Neuronal stem cell (in vitro differentiated cells): ENCODE data around the gene SHROOM3.

ENCODE experiments used
- DNase-seq: peaks from one replicate; pipeline ENCODE4 v3.0.0-alpha.2; 2013; ENCODE audit warnings: low spot score
- H2AFZ ChIP-seq: one replicate; pipeline ENCODE4 v1.6.1; 2013; ENCODE audit warnings: mild to moderate bottlenecking, low read length, inconsistent platforms
- H2AK5ac ChIP-seq: 2 replicates; pipeline ENCODE4 v1.6.1; 2013; ENCODE audit warnings: low read depth, mild to moderate bottlenecking, inconsistent platforms, low read length, moderate library complexity, mixed read lengths
- H2BK120ac ChIP-seq: 2 replicates; pipeline ENCODE4 v1.6.1; 2013; ENCODE audit warnings: low read depth, mild to moderate bottlenecking, inconsistent platforms, low read length, moderate library complexity, mixed read lengths
- H2BK12ac ChIP-seq: one replicate; pipeline ENCODE4 v1.6.1; 2013; ENCODE audit warnings: low read length, inconsistent platforms
- H2BK15ac ChIP-seq: 2 replicates; pipeline ENCODE4 v1.6.1; 2013; ENCODE audit warnings: mild to moderate bottlenecking, low read length, inconsistent platforms, mixed read lengths
- H2BK5ac ChIP-seq: one replicate; pipeline ENCODE4 v1.6.1; 2013; ENCODE audit warnings: inconsistent platforms, mild to moderate bottlenecking, low read length, moderate library complexity
- H3K14ac ChIP-seq: one replicate; pipeline ENCODE4 v1.6.1; 2013; ENCODE audit warnings: low read length, inconsistent platforms
- H3K18ac ChIP-seq: 2 replicates; pipeline ENCODE4 v1.6.1; 2013; ENCODE audit warnings: low read length, inconsistent platforms
- H3K23ac ChIP-seq: 2 replicates; pipeline ENCODE4 v1.6.1; 2013; ENCODE audit warnings: low read depth, mild to moderate bottlenecking, mixed read lengths, low read length, inconsistent platforms; ENCODE audit not compliant: poor library complexity
- H3K27ac ChIP-seq: replicated peaks from 3 replicates; pipeline ENCODE4 v1.5.1; 2013; ENCODE audit warnings: low read length, inconsistent platforms
- H3K27me3 ChIP-seq, 3 experiments: 2 replicates each; pipeline ENCODE4 v1.6.1; 2013; ENCODE audit warnings: low read length in 3 of 3, mild to moderate bottlenecking in 2 of 3, inconsistent platforms in 1 of 3, low read depth in 1 of 3, mixed read lengths in 1 of 3, moderate library complexity in 1 of 3; ENCODE audit not compliant: control insufficient read depth in 3 of 3, insufficient read depth in 3 of 3
- H3K36me3 ChIP-seq, 2 donors: replicated peaks in 1 of 2; 2 replicates each; pipeline ENCODE4 v1.6.1; 2013; ENCODE audit warnings: low read length in 2 of 2; ENCODE audit not compliant: control insufficient read depth in 2 of 2, insufficient read depth in 2 of 2
- H3K4ac ChIP-seq: 2 replicates; pipeline ENCODE4 v1.6.1; 2013; ENCODE audit warnings: inconsistent platforms, mild to moderate bottlenecking, low read length, moderate library complexity
- H3K4me1 ChIP-seq, 2 donors: 1 replicate in 1 of 2; 2 replicates in 1 of 2; pipeline ENCODE4 v1.6.1; 2013; ENCODE audit warnings: low read length in 2 of 2, low read depth in 1 of 2; ENCODE audit not compliant: control insufficient read depth in 2 of 2, insufficient read depth in 1 of 2
- H3K4me2 ChIP-seq: one replicate; pipeline ENCODE4 v1.6.1; 2013; ENCODE audit warnings: mild to moderate bottlenecking, low read length, inconsistent platforms; ENCODE audit not compliant: insufficient read depth, poor library complexity, severe bottlenecking
- H3K4me3 ChIP-seq, 2 donors: 2 replicates each; pipeline ENCODE4 v1.5.1; 2013; ENCODE audit warnings: low read length in 2 of 2, mild to moderate bottlenecking in 2 of 2, inconsistent platforms in 1 of 2, moderate library complexity in 1 of 2
- H3K79me1 ChIP-seq: one replicate; pipeline ENCODE4 v1.6.1; 2013; ENCODE audit warnings: low read depth, mild to moderate bottlenecking, inconsistent platforms, low read length, moderate library complexity
- H3K9ac ChIP-seq: one replicate; pipeline ENCODE4 v1.6.1; 2013; ENCODE audit warnings: mild to moderate bottlenecking, low read depth, low read length, inconsistent platforms; ENCODE audit not compliant: poor library complexity
- H3K9me3 ChIP-seq, 2 donors: replicated peaks in 1 of 2; 2 replicates each; pipeline versions ENCODE3 to v1.6.1; 2013; ENCODE audit warnings: low read length in 2 of 2, mild to moderate bottlenecking in 2 of 2, inconsistent platforms in 1 of 2, low read depth in 1 of 2, mixed read lengths in 1 of 2, moderate library complexity in 1 of 2; ENCODE audit not compliant: control insufficient read depth in 2 of 2, insufficient read depth in 1 of 2
- H4K8ac ChIP-seq: one replicate; pipeline ENCODE4 v1.6.1; 2013; ENCODE audit warnings: low read depth, mild to moderate bottlenecking, inconsistent platforms, low read length, moderate library complexity
- H4K91ac ChIP-seq: one replicate; pipeline ENCODE4 v1.6.1; 2013; ENCODE audit warnings: low read length, low read depth, mild to moderate bottlenecking, inconsistent platforms; ENCODE audit not compliant: poor library complexity
- WGBS, 2 donors: extraction: QIAGEN DNeasy Blood & Tissue Kit; methylation state at CpG; one replicate each; pipeline ENCODE4 v1.1.7; 2013; ENCODE audit warnings: missing lambda C conversion rate in 2 of 2, mixed read lengths in 1 of 2; ENCODE audit not compliant: insufficient read length in 2 of 2, insufficient replicate concordance in 1 of 2; ENCODE audit errors: extremely low coverage in 2 of 2; 5-methylcytosine and 5-hydroxymethylcytosine counted together

SHROOM3 gene

GRCh38 chr4:76738086-76738931 is 303.3 kb downstream of the SHROOM3 start:
- peaks cover 23 to 95% of the 10 kb centered on the region in 2 donors for H3K36me3 ChIP-seq
- H2BK120ac ChIP-seq, result no peak overlapping the region
- no peak overlapping the region for H2BK12ac ChIP-seq
- no peak overlapping the region for H3K18ac ChIP-seq
- H3K14ac ChIP-seq, result no peak overlapping the region
- H3K27ac ChIP-seq, result no peak overlapping the region
- H3K9ac ChIP-seq, result no peak overlapping the region
- H2BK5ac ChIP-seq, result no peak overlapping the region
- H3K4ac ChIP-seq, result no peak overlapping the region
- H2BK15ac ChIP-seq, result no peak overlapping the region
- H3K27me3 ChIP-seq, result no peaks in the 10 kb centered on the region
- no peak overlapping the region for H2AFZ ChIP-seq
- H3K4me2 ChIP-seq, result no peak overlapping the region
- H2AK5ac ChIP-seq, result no peak overlapping the region
- no CpG with 5 or more reads among the region's 5 CpGs for WGBS, 2 donors
- no peak for DNase-seq
- no peak overlapping the region for H4K8ac ChIP-seq
- H4K91ac ChIP-seq, result no peak overlapping the region
- peaks cover 6% of the 10 kb centered on the region for H3K79me1 ChIP-seq
- no peak overlapping the region for H3K4me3 ChIP-seq
- no peaks in the 10 kb centered on the region for H3K9me3 ChIP-seq
- H3K23ac ChIP-seq, result no peak overlapping the region
- peaks cover 3 to 4% of the 10 kb centered on the region in 2 donors for H3K4me1 ChIP-seq

- Histone ChIP-seq H3K9ac (no peak overlapping the region), H3K4ac (no peak overlapping the region), H3K23ac (no peak overlapping the region), H3K4me3 (no peak overlapping the region), H2AK5ac (no peak overlapping the region), H2BK5ac (no peak overlapping the region), H4K91ac (no peak overlapping the region), H3K14ac (no peak overlapping the region), H2BK120ac (no peak overlapping the region), H3K4me2 (no peak overlapping the region), H3K36me3 (peaks cover 23 to 95% of the 10 kb centered on the region in 2 donors), H2BK15ac (no peak overlapping the region), H2AFZ (no peak overlapping the region), H4K8ac (no peak overlapping the region), H2BK12ac (no peak overlapping the region), H3K79me1 (peaks cover 6% of the 10 kb centered on the region), H3K4me1 (peaks cover 3 to 8% of the 10 kb centered on the region in 2 donors), H3K18ac (no peak overlapping the region), H3K27ac (no peak overlapping the region), H3K27me3 (no peaks in the 10 kb centered on the region), H3K9me3 (no peaks in the 10 kb centered on the region)
- DNase-seq, result no peak
- no CpG with 5 or more reads among the region's 24 CpGs for WGBS, 2 donors
Measured at GRCh38 chr4:76740192-76740591, 305.2 kb downstream of the SHROOM3 start.

GRCh38 chr4:76740866-76741662 is 306.0 kb downstream of the SHROOM3 start:
- Histone ChIP-seq H2AFZ (no peak overlapping the region), H3K27ac (no peak overlapping the region), H3K9me3 (no peaks in the 10 kb centered on the region), H3K4me3 (no peak overlapping the region), H3K4ac (no peak overlapping the region), H2BK5ac (peak overlapping the region; percentile 58), H3K9ac (no peak overlapping the region), H3K79me1 (peaks cover 6% of the 10 kb centered on the region), H4K8ac (no peak overlapping the region), H3K14ac (no peak overlapping the region), H2AK5ac (no peak overlapping the region), H2BK120ac (no peak overlapping the region), H3K27me3 (no peaks in the 10 kb centered on the region), H4K91ac (no peak overlapping the region), H3K36me3 (peaks cover 23 to 99% of the 10 kb centered on the region in 2 donors), H2BK15ac (no peak overlapping the region), H3K18ac (peak overlapping the region; percentile 13), H2BK12ac (no peak overlapping the region), H3K4me2 (no peak overlapping the region), H3K4me1 (peaks cover 3 to 8% of the 10 kb centered on the region in 2 donors), H3K23ac (no peak overlapping the region)
- no CpG with 5 or more reads among the region's 85 CpGs for WGBS, 2 donors
- DNase-seq, result no peak

- peaks cover 23 to 98% of the 10 kb centered on the region in 2 donors for H3K36me3 ChIP-seq
- H2BK5ac ChIP-seq, result peak overlapping the region; percentile 58
- no peak overlapping the region for H3K4me3 ChIP-seq
- H3K4ac ChIP-seq, result no peak overlapping the region
- H2BK120ac ChIP-seq, result no peak overlapping the region
- no peak overlapping the region for H3K4me2 ChIP-seq
- H4K8ac ChIP-seq, result no peak overlapping the region
- H3K79me1 ChIP-seq, result peaks cover 6% of the 10 kb centered on the region
- no peak overlapping the region for H2AFZ ChIP-seq
- H2BK15ac ChIP-seq, result no peak overlapping the region
- H3K4me1 ChIP-seq, result peaks cover 3 to 8% of the 10 kb centered on the region in 2 donors
- H3K9ac ChIP-seq, result no peak overlapping the region
- H2AK5ac ChIP-seq, result no peak overlapping the region
- H3K23ac ChIP-seq, result no peak overlapping the region
- no peak overlapping the region for H3K27ac ChIP-seq
- WGBS, 2 donors, result no CpG with 5 or more reads among the region's 26 CpGs
- no peak overlapping the region for H4K91ac ChIP-seq
- no peak for DNase-seq
- H3K18ac ChIP-seq, result peak overlapping the region; percentile 71
- no peak overlapping the region for H3K14ac ChIP-seq
- no peaks in the 10 kb centered on the region for H3K27me3 ChIP-seq
- no peak overlapping the region for H2BK12ac ChIP-seq
- no peaks in the 10 kb centered on the region for H3K9me3 ChIP-seq
Measured at GRCh38 chr4:76741663-76742020, 306.6 kb downstream of the SHROOM3 start.
